PC-9 (cell line): ENCODE results near the gene SMIM14.

Experiments
- CTCF ChIP-seq: fragments of 200-600 bp; sonication (generic); conservative IDR thresholded peaks from 2 replicates; pipeline ENCODE4 v1.6.1; 2017; ENCODE audit warnings: mixed run types, antibody characterized with exemption, mild to moderate bottlenecking, moderate library complexity
- EZH2 ChIP-seq: fragments of 200-600 bp; sonication (generic); IDR thresholded peaks from 2 replicates; pipeline ENCODE4 v1.8.0; 2017; ENCODE audit warnings: antibody characterized with exemption, low read depth

GRCh38 chr4:39642885-39643552 lies 4.4 kb upstream of the SMIM14 start:
- TF ChIP-seq CTCF (no peak), EZH2 (no peak)
